ENCODE results near the gene PRKN.

The PRKN gene

GRCh38 chr6:161411265-161411944, 1316.2 kb downstream of the PRKN start:
- DNase-seq (ENCODE audit: low read depth), result no peak

GRCh38 chr6:161410736-161411135, 1316.8 kb downstream of the PRKN start:
- no peak for DNase-seq (ENCODE audit: low read depth)

GRCh38 chr6:161410076-161410475, 1317.5 kb downstream of the PRKN start:
- DNase-seq (ENCODE audit: low read depth), result no peak

DNA sequence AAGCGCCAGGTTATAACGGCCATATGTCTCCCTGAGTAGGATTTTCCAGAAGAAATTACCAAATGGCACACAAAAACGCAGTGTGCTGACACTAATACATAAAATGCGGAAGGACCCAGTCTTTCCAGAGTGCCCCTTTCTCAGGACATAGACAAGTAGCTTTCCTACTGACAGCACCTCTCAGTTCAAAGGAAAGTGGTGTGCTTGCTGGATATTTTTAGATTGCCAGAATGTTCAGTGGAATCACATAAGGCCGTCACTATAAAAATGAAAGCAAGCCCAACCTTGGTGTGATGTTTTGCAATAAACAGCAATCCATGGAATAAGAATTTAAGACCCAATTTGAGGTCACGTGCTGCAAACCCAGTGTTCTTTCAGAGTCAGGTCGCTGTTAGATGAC, 1318.2 kb downstream of the PRKN start:
- no peak for DNase-seq (ENCODE audit: low read depth)

- DNase-seq (ENCODE audit: low read depth), result no peak
Measured at GRCh38 chr6:161408041-161408440, 1319.5 kb downstream of the PRKN start.

GRCh38 chr6:161407581-161407980, 1320.0 kb downstream of the PRKN start:
- no peak for DNase-seq (ENCODE audit: low read depth)

- DNase-seq (ENCODE audit: low read depth), result no peak
Measured at GRCh38 chr6:161407115-161407514, 1320.5 kb downstream of the PRKN start.

DNA sequence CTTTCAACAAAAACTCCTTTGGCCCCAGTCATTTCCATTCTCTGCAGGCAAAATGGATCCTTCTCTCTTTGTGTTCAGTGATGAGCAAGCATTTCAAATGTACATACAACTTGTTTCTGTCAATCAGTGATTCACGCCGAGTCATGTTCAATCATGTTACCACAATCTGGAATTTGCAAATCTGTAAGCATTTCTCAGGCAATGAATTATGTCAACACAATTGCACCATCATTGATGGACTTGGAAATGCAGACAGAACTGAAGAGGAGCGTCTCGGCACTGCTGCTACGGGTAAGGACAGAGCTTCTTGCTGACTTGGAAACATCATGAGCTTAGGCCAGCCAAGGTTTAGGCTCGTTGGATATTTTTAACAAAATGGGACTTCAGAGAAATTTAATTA, 1320.9 kb downstream of the PRKN start:
- no peak for DNase-seq (ENCODE audit: low read depth)

DNA sequence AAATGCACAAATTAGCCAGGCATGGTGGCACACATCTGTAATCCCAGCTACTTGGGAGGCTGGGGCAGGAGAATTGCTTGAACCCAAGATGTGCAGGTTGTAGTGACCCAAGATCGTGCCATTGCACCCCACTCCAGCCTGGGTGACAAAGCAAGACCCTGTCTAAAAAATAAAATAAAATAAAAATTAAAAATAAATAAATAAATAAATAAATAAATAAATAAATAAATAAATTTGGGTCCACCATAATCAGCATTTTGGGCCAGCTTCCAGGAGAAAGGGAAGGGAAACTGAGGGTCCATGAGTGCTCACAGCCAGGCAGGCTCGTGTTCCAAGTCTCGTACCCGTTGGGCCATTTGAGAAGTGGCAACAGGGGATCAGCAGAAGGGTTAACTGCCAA, 1322.1 kb downstream of the PRKN start:
- DNase-seq (ENCODE audit: low read depth), result no peak

GRCh38 chr6:161403717-161404116, 1323.8 kb downstream of the PRKN start:
- no peak for DNase-seq (ENCODE audit: low read depth)

GRCh38 chr6:161401587-161402309, 1325.8 kb downstream of the PRKN start:
- no peak for DNase-seq (ENCODE audit: low read depth)

GRCh38 chr6:161400671-161401070, 1326.9 kb downstream of the PRKN start:
- no peak for DNase-seq (ENCODE audit: low read depth)

DNA sequence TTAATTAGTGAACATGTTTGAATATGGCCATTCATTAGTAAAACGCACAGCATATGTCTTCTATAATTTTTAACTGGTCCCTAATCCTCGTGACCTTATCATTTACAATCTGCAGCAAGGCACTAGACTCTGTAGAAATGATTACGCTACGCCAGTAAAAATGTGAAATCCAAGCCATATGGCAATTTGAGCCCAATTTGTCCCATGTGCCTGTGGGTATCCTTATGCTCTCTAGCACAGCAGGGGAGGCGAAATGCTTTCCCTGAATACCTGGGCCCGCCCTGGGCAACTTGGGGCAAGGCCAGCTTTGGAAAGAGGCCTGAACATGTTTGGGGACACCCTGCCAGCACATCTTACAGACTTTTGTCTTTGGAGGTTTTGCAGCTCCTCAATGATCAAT, 1331.0 kb downstream of the PRKN start:
- DNase-seq (ENCODE audit: low read depth), result no peak

GRCh38 chr6:161395716-161396231, 1331.8 kb downstream of the PRKN start:
- DNase-seq (ENCODE audit: low read depth), result no peak

GRCh38 chr6:161394437-161394836, 1333.1 kb downstream of the PRKN start:
- DNase-seq (ENCODE audit: low read depth), result no peak

GRCh38 chr6:161393839-161394364, 1333.7 kb downstream of the PRKN start:
- DNase-seq (ENCODE audit: low read depth), result no peak

DNA sequence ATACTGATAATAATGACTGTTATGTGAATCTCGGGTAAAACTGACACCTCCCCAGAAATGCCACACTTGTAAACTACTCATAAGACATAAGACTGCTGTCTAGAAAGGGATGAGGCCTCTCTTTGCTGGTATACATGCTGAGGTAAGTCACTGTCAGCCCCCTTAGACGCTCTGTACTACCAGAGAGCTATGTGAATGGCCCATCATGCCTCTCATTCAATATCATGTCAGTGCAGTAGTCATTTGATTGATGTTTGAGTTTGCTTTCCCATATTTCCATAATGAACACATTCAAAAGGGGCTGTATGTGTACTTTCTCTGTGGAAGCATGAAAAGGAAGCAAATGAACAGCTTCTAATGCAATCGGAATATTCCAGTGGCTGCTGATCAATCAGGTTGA, 1334.3 kb downstream of the PRKN start:
- no peak for DNase-seq (ENCODE audit: low read depth)

GRCh38 chr6:161389756-161390155, 1337.8 kb downstream of the PRKN start:
- no peak for DNase-seq (ENCODE audit: low read depth)

DNA sequence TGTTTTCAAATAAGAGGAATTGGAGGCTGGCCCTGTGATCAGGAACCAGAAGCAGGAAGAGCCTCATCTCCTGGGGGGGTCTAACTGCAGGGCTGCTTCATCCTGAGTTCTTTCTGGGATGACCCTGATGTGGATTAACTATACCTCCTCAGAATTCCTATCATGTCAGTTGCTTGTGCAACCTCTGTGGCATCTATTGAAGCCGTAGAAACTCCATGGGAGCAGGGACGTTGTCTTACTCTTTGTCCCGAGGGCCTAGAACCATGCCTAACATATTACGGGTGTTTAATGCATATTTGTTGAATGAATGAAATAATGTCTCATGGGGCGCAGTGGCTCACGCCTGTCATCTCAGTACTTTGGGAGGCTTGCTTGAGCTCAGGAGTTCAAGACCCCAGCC, 1343.6 kb downstream of the PRKN start:
- no peak for DNase-seq (ENCODE audit: low read depth)

DNA sequence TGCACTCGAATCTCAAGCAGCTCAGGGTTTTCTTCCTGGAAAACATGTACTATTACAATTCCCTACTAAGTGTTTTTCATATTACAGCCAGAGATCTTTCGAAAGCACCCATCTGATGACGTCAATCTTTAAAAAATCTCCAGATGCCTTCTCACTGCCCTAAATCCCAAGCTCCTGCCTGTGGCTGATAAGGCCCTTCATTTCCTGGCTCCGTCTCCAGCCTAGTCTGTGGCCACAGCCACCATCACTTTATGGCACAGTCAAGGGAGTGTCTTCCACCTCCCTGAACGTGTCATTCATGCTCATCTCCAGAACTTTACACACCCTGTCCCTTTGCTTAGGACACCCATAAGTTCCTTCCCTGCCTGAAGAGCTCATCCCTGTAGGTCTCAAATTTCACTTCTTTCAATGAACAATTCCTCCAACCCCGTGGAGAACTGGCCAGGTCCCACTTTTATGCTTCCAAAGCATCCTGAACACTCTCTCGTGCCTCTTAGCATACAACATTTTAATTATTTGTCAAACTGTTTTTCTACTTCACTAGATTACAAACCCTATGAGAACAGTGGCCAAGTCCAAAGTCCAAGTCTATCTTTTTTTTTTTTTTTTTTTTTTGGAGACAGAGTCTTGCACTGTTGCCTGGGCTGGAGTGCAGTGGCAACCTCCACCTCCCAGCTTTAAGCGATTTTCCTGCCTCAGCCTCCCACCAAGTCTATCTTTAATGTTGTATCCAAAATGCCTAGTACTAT, 1347.6 kb downstream of the PRKN start:
- no peak for DNase-seq (ENCODE audit: low read depth)

DNA sequence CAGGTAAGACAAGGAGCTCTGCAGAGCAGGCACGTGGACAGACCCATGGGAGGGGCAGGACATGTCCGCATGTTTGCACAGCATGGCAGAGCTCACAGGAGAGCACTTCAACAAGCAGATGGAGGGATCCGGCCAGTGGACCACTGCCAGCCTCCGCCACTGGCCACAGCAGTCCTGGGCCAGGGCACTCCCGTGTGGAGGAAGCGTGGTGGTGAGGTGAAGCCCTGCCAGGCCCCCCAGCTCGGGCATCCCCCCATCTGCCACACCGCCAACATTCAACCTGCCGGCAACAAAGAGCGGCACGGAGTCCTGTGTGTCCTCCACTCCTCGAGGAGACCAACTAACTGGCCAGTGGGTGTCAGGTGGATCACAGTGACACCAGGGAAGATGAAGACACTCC, 1349.5 kb downstream of the PRKN start:
- DNase-seq (ENCODE audit: low read depth), result no peak

DNA sequence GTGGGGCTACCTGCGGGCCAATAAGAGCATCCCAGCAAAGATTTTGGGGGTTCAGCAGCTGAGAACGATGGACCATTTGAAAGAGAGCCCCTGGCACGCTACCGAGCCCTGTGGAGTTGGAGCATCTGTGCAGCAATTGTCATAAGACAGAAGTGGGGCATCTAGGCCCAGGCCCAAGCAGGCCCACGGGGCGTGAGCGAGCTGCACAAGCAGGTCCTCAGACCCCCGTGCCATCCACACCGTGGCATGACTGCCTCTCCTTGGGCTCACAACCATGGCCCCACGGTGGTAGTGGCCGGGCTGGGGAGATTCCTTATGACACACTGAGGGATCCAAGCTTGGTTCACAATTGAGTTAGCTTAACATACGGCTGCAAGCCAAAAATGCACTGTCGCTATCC, 1350.5 kb downstream of the PRKN start:
- DNase-seq (ENCODE audit: low read depth), result no peak

DNA sequence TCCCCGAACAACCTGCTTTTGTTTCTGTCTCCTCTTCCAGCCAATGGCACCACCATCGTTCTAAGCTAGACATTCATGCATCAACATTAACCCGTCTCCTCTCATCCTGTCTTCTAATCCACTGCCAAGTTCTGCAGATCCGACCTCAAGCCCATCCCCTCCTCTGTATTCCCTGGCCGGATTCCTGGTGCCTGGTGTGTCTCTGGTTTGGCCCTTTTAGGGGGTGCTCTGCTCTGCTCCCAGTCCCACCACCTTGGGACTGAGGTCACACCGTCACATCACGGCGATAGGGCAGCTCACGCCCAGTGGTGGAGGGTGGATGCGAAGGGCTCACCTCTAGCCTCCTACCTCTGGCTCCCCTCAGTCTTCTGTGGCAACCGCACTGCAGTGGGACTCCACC, 1351.2 kb downstream of the PRKN start:
- no peak for DNase-seq (ENCODE audit: low read depth)

Data from stimulated activated CD8-positive, alpha-beta memory T cell treated with anti-CD3 and anti-CD28 coated beads, Interleukin-12 subunit alpha, Interleukin-12 subunit beta, amount 100 ng/mL, for 4 hours (primary cell).